Large intestine (tissue), 1 donor: ENCODE measurements around the gene KIR2DL4. TPM values are rescaled to one million over a fixed set of nuclear protein-coding genes. Genes with fewer than 3 reads are reported as not detected.

Source experiments
- polyA plus RNA-seq: library from polyadenylated mRNA; unstranded; fragments of 120-200 nt; gene quantifications from one replicate; pipeline ENCODE4 v1.2.1, GENCODE V29; 2013

The KIR2DL4 gene
- polyA plus RNA-seq, 1 donor = 0.94 TPM

Other genes starting within 250 kb of the KIR2DL4 start
- 0.24 TPM for gene LILRA2, start 229.8 kb upstream of the KIR2DL4 start, polyA plus RNA-seq
- gene LILRA1, start 210.0 kb upstream of the KIR2DL4 start, polyA plus RNA-seq = 0.43 TPM
- 3.2 TPM for gene LILRB1, start 173.1 kb upstream of the KIR2DL4 start, polyA plus RNA-seq
- gene LILRB4, start 140.6 kb upstream of the KIR2DL4 start, polyA plus RNA-seq = 2.2 TPM
- gene KIR3DL3, start 79.2 kb upstream of the KIR2DL4 start, polyA plus RNA-seq = not detected
- 0.27 TPM for gene KIR2DL3, start 65.1 kb upstream of the KIR2DL4 start, polyA plus RNA-seq
- gene KIR2DL1, start 33.8 kb upstream of the KIR2DL4 start, polyA plus RNA-seq = 0.27 TPM
- gene KIR3DL1, start 12.9 kb downstream of the KIR2DL4 start, polyA plus RNA-seq = 0.15 TPM
- 0.30 TPM for gene KIR2DS4, start 29.1 kb downstream of the KIR2DL4 start, polyA plus RNA-seq
- not detected for gene KIR3DL2, start 46.8 kb downstream of the KIR2DL4 start, polyA plus RNA-seq
- not detected for gene FCAR, start 70.6 kb downstream of the KIR2DL4 start, polyA plus RNA-seq
- 1.1 TPM for gene NCR1, start 102.5 kb downstream of the KIR2DL4 start, polyA plus RNA-seq
- not detected for gene NLRP7, start 143.9 kb downstream of the KIR2DL4 start, polyA plus RNA-seq
- gene NLRP2, start 162.8 kb downstream of the KIR2DL4 start, polyA plus RNA-seq = 12.6 TPM
- 0.13 TPM for gene GP6, start 234.7 kb downstream of the KIR2DL4 start, polyA plus RNA-seq